ENCODE measurements around the gene ATCAY.
"Not testable (repeated sequence)": the region's sequence is repeated elsewhere in the genome, so short reads cannot be mapped to it uniquely, and the experiment has no call there.

ATCAY gene

GRCh38 chr19:3904233-3904632 lies 23.7 kb downstream of the ATCAY start:
- DNase-seq: no peak

- DNase-seq: no peak
These were observed 27.3 kb downstream of the ATCAY start for GRCh38 chr19:3907626-3908265.

DNA sequence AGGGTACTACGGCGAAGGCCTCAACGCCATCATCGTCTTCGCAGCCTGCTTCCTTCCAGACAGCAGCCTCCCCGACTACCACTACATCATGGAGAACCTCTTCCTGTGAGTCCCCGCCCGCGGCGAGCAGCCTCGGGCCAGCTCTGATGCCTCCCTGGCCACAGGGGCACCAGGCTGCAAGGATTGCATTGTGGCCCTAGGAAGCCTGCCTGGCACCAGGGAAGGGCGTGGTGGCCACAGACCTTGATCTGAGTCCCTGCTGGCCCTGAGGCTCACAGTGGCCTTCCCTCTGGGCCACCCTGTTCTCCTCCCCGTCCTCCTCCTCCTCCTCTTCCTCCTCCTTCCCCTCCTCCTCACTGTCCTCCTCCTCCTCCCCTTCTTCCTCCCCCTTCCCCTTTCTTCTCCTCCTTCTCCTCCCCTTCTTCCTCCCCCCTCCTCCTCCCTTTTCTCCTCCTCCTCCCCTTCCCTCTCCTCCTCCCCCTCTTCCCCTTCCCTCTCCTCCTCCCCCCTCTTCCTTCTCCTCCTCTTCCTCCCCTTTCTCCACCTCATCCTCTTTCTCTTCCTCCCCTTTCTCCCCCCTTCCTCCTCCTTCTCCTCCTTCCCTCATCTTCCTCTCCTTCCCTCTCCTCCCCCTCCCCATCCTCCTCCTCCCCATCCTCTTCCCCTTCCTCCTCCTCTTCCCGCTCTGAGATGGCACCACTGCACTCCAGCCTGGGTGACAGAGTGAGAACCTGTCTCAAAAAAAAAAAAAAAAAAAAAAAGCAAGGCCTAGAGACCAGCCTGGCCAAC lies 28.0 kb downstream of the ATCAY start:
- DNase-seq: no peak

DNA sequence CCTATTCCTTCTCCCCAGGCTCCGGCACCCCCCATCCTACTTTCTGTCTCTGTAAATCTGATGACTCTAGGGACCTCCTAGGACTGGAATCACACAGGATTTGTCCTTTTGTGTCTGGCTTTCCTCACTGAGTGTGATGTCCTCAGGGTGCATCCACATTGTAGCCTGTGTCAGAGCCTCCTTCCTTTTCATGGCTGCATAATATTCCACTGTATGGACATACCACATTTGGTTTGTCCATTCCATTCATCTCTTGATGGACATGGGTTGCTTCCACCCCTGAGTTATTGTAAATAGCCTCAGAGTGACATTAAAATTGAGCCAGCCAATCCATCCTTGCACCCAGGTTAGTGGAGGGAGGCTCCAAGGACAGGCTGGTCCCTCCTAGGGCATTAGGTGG lies 29.6 kb downstream of the ATCAY start:
- no peak for DNase-seq

DNA sequence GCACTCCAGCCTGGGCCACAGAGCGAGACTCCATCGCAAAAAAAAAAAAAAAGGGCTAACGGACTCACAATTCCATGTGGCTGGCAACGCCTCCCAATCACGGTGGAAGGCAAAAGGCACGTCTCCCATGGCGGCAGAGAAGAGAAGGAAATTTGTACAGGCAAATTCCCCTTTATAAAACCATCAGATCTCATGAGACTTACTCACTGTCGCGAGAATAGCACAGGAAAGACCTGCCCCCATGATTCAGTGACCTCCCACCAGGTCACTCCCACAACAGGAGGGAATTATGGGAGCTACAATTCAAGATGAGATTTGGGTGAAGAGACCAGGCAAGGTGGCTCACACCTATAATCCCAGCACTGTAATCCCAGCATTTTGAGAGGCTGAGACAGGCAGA lies 33.7 kb downstream of the ATCAY start:
- DNase-seq: no peak

DNA sequence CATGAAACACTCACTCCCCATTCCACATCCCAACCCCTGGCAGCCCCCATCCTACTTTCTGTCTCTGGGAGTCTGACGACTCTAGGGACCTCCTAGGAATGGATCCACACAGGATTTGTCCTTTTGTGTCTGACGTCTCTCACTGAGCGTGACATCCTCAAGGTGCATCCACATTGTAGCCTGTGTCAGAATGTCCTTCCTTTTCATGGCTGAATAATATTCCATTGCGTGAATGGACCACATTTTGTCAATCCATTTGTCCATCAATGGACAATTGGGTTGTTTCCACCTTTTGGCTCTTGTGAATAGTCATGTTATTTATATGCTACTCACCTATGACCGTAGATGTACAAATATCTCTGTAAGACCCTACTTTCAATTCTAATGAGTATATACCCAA lies 35.5 kb downstream of the ATCAY start:
- DNase-seq: no peak

GRCh38 chr19:3919793-3920192 lies 39.3 kb downstream of the ATCAY start:
- no peak for DNase-seq

- DNase-seq: no peak
These were observed 42.7 kb downstream of the ATCAY start for GRCh38 chr19:3923096-3923758.

- no peak for DNase-seq
These were observed 43.4 kb downstream of the ATCAY start for GRCh38 chr19:3923912-3924311.

GRCh38 chr19:3931041-3931440 lies 50.6 kb downstream of the ATCAY start:
- DNase-seq: no peak

DNA sequence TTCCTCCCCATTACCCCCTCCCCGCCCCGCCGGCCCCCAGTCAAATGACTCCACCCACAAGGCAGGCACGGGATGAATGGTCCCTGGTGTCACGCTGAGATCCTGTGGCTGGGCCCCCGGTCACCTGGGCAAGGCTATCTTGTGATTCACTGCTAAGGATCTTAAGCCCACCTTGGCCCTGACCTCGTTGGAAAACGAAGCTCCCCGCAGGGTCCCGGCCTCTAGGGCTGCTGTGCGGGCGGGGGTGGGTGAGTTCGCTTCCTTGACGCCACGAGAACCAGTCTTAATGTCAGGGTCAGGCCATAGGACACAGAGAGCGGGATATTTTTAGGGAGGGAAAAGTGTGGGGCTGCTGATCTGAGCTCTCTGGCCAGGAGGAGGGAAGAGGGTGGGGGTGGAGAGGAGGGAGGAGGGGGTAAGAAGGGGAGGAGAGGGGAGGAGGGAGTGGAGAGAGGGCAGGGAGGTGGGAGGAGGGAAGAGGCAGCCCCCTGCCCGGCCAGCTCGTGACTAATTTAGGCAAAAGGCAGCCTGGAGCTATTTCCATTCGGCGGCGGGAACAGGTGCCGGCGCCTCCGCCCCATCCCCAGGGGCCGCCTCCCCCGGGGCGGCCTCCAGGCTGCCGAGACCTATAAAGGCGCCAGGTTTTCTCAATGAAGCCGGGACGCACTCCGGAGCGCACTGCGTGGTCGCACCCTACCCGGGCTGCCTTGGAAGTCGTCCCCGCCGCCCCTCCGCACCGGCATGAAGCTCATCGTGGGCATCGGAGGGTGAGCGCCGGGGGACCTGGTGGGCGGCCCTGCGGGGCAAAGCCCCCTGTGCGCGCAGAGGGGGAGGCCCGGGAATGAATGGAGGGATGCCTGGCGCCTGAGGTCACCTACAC lies 52.7 kb downstream of the ATCAY start, which contains the start of gene NMRK2:
Gene NMRK2, plus strand, starts transcription at position 139 of the 880 bp plus-strand sequence. Its CDS starts 603 bp downstream, at position 742.
- DNase-seq: no peak

GRCh38 chr19:3936506-3937442 lies 56.3 kb downstream of the ATCAY start:
- no peak for DNase-seq

DNA sequence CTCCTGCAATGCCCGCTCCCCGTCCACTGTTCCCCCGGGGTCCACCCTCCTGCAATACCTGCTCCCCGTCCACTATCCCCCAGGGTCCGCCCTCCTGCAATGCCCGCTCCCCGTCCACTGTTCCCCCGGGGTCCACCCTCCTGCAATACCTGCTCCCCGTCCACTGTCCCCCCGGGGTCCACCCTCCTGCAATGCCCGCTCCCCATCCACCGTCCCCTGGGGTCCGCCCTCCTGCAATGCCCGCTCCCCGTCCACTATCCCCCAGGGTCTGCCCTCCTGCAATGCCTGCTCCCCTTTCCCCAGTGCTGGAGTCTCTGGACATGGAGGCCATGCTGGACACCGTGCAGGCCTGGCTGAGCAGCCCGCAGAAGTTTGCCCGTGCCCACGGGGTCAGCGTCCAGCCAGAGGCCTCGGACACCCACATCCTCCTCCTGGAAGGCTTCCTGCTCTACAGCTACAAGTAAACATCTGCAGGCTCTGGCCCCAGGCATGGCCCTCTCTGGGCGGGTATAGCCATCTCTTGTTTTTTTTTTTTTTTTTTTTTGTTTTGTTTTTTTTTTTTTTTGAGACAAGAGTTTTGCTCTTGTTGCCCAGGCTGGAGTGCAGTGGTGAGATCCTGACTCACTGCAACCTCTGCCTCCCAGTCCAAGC lies 57.9 kb downstream of the ATCAY start:
- DNase-seq: not testable (repeated sequence)

GRCh38 chr19:3942790-3943409 lies 62.4 kb downstream of the ATCAY start:
- no peak for DNase-seq

- no peak for DNase-seq
These were observed 63.7 kb downstream of the ATCAY start for GRCh38 chr19:3944018-3944721.

DNA sequence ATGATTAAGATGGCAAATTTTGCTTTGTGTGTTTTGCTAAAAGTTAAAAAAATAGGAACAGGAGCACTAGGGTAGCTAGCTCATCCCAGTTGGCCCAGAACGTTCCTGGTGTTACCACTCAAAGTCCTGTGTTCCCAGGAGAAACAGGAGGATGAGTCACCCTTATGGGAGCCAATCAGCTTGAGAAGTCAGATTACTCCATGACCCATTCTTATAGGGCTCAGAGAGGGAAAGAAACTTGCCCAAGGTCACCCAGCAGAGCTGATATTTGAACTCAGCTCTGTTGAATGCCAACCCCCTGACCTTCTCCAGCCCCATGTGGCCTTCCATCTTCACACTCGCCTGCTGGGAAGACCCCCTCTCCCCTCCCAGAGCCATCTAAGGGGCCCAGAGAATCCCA lies 65.4 kb downstream of the ATCAY start:
- no peak for DNase-seq

DNA sequence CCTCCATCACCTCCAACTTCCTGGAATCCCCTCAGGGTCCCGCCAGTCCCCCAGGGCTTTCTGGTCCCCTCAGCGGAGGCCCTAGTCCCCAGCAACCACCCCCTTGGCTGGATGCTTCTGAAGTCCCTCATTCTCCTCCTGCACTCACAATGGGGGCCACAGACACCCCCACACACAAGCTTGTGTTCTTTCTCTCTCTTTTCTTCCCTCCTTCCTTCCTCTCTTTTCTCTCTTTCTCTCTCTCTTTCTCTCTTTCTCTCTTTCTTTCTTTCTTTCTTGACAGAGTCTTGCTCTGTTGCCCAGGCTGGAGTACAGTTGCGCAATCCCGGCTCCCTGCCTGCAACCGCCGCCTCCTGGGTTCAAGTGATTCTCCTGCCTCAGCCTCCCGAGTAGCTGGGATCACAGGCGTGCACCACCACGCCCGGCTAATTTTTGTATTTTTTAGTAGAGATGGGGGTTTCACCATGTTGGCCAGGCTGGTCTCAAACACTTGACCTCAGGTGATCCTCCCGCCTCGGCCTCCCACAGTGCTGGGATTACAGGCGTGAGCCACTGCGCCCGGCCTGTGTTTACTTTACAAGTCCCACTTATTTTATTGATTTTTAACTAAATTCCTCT lies 66.9 kb downstream of the ATCAY start:
- not testable (repeated sequence) for DNase-seq

DNA sequence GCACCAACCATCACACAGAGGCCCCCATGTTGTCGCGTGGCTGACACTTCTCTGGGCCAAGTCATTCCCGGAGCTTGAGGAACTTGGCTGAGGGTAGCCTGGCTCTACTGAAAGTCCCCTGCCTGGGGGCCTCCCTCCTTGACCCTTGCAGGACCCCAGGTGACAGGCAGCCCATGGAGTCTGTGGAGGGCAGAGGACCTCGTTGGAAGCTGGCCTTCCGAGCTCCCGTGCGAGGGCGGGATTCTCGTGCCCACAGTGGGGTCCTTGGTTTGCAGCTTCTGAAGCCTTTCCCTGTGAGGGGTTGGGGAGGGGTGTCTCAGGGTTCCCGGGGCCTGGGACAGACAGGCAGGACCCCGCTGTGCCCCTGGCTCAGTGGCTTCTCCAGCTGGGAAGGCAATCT lies 68.8 kb downstream of the ATCAY start:
- no peak for DNase-seq

Data from activated naive CD4-positive, alpha-beta T cell (primary cell).